HepG2 (cell line): Measurements from ENCODE around the gene PANK4. TPM values are rescaled to one million over a fixed set of nuclear protein-coding genes. Genes with fewer than 3 reads are reported as not detected.

Experiments used
- BCL3 ChIP-seq: sonication (generic); formaldehyde crosslinking; IDR thresholded peaks from 2 replicates; pipeline ENCODE4 v1.5.1; 2020; ENCODE audit warnings: mild to moderate bottlenecking, missing genetic modification reagents, moderate library complexity
- KLF6 ChIP-seq: IDR thresholded peaks from 2 replicates; pipeline ENCODE4 v1.8.0; 2016; ENCODE audit warnings: missing biosample characterization, missing genetic modification reagents
- PATZ1 ChIP-seq: sonication (generic); formaldehyde crosslinking; IDR thresholded peaks from 2 replicates; pipeline ENCODE4 v1.4.0; 2020; ENCODE audit warnings: missing genetic modification reagents
- SP4 ChIP-seq: sonication (generic); formaldehyde crosslinking; IDR thresholded peaks from 2 replicates; pipeline ENCODE4 v1.8.1; 2023; ENCODE audit warnings: mild to moderate bottlenecking, missing genetic modification reagents
- TFAP4 ChIP-seq: sonication (generic); IDR thresholded peaks from 2 replicates; pipeline ENCODE4 v1.6.1; 2016; ENCODE audit warnings: low read depth, borderline replicate concordance
- ZFX ChIP-seq: sonication (generic); formaldehyde crosslinking; IDR thresholded peaks from 2 replicates; pipeline ENCODE4 v1.4.0; 2020; ENCODE audit warnings: mild to moderate bottlenecking, low read depth, missing genetic modification reagents, moderate library complexity
- ZNF263 ChIP-seq: sonication (generic); formaldehyde crosslinking; IDR thresholded peaks from 2 replicates; pipeline ENCODE4 v1.4.0; 2020; ENCODE audit warnings: missing genetic modification reagents
- ZNF761 ChIP-seq: sonication (generic); formaldehyde crosslinking; conservative IDR thresholded peaks from 2 replicates; pipeline ENCODE4 v1.4.0; 2020; ENCODE audit warnings: mild to moderate bottlenecking, missing genetic modification reagents
- ZSCAN21 ChIP-seq: sonication (generic); formaldehyde crosslinking; IDR thresholded peaks from 2 replicates; pipeline ENCODE4 v1.8.0; 2022; ENCODE audit warnings: mild to moderate bottlenecking, missing genetic modification reagents, moderate library complexity, borderline replicate concordance
- polyA plus RNA-seq, 8 experiments: library from polyadenylated mRNA; depleted of rRNA in 3 of 8; stranded (reverse) in 7 of 8; unstranded in 1 of 8; fragments of >200 nt; fragmentation: Illumina TruSeq in 4 of 8; extraction: Trizol in 4 of 8; gene quantifications; 2 replicates each; pipeline versions ENCODE4 v1.2.1 to v1.2.3, GENCODE V29; 2011 to 2016; ENCODE audit warnings: low read depth in 4 of 8, missing spikeins in 1 of 8, mixed read lengths in 1 of 8; ENCODE audit not compliant: insufficient read depth in 1 of 8
- total RNA-seq, 5 experiments: library from RNA; depleted of rRNA; stranded (reverse); fragments of >200 nt; fragmentation: Illumina TruSeq; extraction: Trizol; gene quantifications; 2 replicates each; pipeline ENCODE4 v1.2.3, GENCODE V29; 2016; ENCODE audit warnings: low read depth in 1 of 5
- TF ChIP-seq, protein P1 (sequence below): sonication (generic); formaldehyde crosslinking; IDR thresholded peaks from 2 replicates; pipeline ENCODE4 v1.4.0; 2020; ENCODE audit warnings: mild to moderate bottlenecking, missing genetic modification reagents
- TF ChIP-seq, protein P2 (sequence below): sonication (generic); formaldehyde crosslinking; IDR thresholded peaks from 2 replicates; pipeline ENCODE4 v1.5.1; 2020; ENCODE audit warnings: mild to moderate bottlenecking, missing genetic modification reagents, moderate library complexity
- TF ChIP-seq, protein P3 (sequence below): sonication (generic); formaldehyde crosslinking; IDR thresholded peaks from 2 replicates; pipeline ENCODE4 v1.8.0; 2022; ENCODE audit warnings: missing genetic modification reagents, low read depth, mild to moderate bottlenecking, borderline replicate concordance

PANK4 gene
- total and polyA plus RNA-seq, 2 of the 13 experiments (the other 11 are each of a cell fraction or from before 2014, with no cell fraction given), result 17.4 to 19.3 TPM

DNA sequence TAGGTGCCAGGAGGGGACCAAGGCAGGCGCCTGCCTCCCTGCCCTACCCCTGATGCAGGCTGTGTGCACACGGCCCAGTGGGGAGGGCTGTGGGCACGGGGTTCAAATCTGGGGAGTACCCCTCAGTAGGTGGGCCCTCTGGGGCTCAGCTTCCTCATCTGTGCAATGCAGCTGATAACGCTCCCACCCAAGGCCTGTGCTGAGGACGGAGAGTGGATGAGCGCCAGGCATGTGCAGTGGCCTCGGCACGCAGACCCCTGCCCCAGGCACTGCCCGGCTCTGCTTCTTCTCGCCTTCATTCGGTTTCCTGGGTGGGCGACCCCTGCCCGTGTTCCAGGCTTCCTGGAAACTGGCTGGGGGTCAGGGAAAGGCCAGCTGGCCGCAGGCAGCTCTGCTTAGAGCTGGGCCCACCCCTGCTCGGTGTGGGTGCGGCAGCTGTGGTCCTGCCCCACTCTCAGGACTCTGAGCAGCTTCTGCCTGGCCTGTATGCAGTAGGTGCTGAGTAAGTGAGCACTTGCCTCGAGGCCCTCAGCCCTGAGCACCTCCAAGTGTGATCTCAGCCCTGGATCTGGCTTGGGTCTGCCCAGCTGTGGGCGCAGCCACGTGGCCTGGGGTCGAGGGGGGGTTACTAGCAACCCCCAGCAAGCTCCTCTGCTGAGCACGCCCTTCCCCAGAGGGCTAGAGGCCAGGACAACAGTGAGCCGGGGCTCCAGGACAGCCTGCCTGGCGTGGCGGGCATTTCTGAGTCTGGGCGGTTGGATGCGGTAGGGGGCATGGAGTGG is 17.9 kb upstream of the PANK4 start (continued):
- TF ChIP-seq, protein P1, sequence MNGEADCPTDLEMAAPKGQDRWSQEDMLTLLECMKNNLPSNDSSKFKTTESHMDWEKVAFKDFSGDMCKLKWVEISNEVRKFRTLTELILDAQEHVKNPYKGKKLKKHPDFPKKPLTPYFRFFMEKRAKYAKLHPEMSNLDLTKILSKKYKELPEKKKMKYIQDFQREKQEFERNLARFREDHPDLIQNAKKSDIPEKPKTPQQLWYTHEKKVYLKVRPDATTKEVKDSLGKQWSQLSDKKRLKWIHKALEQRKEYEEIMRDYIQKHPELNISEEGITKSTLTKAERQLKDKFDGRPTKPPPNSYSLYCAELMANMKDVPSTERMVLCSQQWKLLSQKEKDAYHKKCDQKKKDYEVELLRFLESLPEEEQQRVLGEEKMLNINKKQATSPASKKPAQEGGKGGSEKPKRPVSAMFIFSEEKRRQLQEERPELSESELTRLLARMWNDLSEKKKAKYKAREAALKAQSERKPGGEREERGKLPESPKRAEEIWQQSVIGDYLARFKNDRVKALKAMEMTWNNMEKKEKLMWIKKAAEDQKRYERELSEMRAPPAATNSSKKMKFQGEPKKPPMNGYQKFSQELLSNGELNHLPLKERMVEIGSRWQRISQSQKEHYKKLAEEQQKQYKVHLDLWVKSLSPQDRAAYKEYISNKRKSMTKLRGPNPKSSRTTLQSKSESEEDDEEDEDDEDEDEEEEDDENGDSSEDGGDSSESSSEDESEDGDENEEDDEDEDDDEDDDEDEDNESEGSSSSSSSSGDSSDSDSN, result no peak; the same call in 1 of the 2 replicates
- TF ChIP-seq, protein P2, sequence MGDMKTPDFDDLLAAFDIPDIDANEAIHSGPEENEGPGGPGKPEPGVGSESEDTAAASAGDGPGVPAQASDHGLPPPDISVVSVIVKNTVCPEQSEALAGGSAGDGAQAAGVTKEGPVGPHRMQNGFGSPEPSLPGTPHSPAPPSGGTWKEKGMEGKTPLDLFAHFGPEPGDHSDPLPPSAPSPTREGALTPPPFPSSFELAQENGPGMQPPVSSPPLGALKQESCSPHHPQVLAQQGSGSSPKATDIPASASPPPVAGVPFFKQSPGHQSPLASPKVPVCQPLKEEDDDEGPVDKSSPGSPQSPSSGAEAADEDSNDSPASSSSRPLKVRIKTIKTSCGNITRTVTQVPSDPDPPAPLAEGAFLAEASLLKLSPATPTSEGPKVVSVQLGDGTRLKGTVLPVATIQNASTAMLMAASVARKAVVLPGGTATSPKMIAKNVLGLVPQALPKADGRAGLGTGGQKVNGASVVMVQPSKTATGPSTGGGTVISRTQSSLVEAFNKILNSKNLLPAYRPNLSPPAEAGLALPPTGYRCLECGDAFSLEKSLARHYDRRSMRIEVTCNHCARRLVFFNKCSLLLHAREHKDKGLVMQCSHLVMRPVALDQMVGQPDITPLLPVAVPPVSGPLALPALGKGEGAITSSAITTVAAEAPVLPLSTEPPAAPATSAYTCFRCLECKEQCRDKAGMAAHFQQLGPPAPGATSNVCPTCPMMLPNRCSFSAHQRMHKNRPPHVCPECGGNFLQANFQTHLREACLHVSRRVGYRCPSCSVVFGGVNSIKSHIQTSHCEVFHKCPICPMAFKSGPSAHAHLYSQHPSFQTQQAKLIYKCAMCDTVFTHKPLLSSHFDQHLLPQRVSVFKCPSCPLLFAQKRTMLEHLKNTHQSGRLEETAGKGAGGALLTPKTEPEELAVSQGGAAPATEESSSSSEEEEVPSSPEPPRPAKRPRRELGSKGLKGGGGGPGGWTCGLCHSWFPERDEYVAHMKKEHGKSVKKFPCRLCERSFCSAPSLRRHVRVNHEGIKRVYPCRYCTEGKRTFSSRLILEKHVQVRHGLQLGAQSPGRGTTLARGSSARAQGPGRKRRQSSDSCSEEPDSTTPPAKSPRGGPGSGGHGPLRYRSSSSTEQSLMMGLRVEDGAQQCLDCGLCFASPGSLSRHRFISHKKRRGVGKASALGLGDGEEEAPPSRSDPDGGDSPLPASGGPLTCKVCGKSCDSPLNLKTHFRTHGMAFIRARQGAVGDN, result peak; percentile 54
- TF ChIP-seq BCL3 (CRISPR knock-in tag) (no peak), ZFX (peak; percentile 41), SP4 (0 out of 2 replicates have a peak, but pooled peaks have one; percentile 16), ZSCAN21 (peak; percentile 31; the same call in 1 of the 2 replicates), TFAP4 (peak; percentile 12; the same call in 1 of the 2 replicates), KLF6 (CRISPR knock-in tag) (no peak), ZNF761 (CRISPR knock-in tag) (0 out of 2 replicates have a peak, but pooled peaks have one; percentile 41), PATZ1 (CRISPR knock-in tag) (peak; percentile 76), ZNF263 (CRISPR knock-in tag) (peak; percentile 42; the same call in 1 of the 2 replicates)
- TF ChIP-seq, protein P3, sequence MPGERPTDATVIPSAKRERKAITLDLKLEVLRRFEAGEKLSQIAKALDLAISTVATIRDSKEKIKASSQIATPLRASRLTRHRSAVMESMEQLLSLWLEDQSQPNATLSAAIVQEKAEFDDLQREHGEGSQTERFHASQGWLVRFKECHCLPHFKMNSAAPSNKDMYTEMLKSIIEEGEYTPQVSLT (CRISPR knock-in tag), result no peak
